Brain microvascular endothelial cell (primary cell): Measurements from ENCODE around the gene RPL6.

Source experiments
- DNase-seq: peaks from one replicate; pipeline ENCODE4 v3.0.0-alpha.2; 2020
- H3K27ac ChIP-seq: fragments of 250-450 bp; sonication (Bioruptor Pico); 2 replicates; pipeline ENCODE4 v1.5.1; 2020; ENCODE audit warnings: mild to moderate bottlenecking, moderate library complexity
- H3K27me3 ChIP-seq: fragments of 250-450 bp; sonication (Bioruptor Pico); replicated peaks from 2 replicates; pipeline ENCODE4 v1.5.1; 2020; ENCODE audit warnings: mild to moderate bottlenecking
- H3K36me3 ChIP-seq: fragments of 250-450 bp; sonication (Bioruptor Pico); replicated peaks from 2 replicates; pipeline ENCODE4 v1.5.1; 2020; ENCODE audit warnings: mild to moderate bottlenecking
- H3K4me3 ChIP-seq: 2 replicates; pipeline ENCODE4 v1.5.1; 2011; ENCODE audit warnings: low read depth, mild to moderate bottlenecking, control low read depth, low read length, moderate library complexity
- CTCF ChIP-seq: IDR thresholded peaks from 2 replicates; pipeline ENCODE4 v1.5.1; 2011; ENCODE audit warnings: low read depth, mild to moderate bottlenecking, moderate library complexity, low read length, control low read depth, inconsistent platforms; ENCODE audit errors: missing control alignments
- in situ Hi-C: cut with HindIII; loops from 2 replicates; pipeline ENCODE4 v1.10.0; 2017; ENCODE audit warnings: low sequenced_read_pairs, low pct_ligation_motif_present

Gene RPL6

GRCh38 chr12:112431965-112432364 is 22.6 kb upstream of the RPL6 start:
- Histone ChIP-seq H3K36me3 (no peaks in the 10 kb centered on the region), H3K27ac (no peak overlapping the region), H3K27me3 (no peaks in the 10 kb centered on the region), H3K4me3 (no peak overlapping the region)
- no peak for DNase-seq
- no peak for TF ChIP-seq CTCF
- in situ Hi-C loops: no loop called here

GRCh38 chr12:112430929-112431328 is 21.5 kb upstream of the RPL6 start:
- Histone ChIP-seq H3K27ac (no peak overlapping the region), H3K36me3 (no peaks in the 10 kb centered on the region), H3K27me3 (no peaks in the 10 kb centered on the region), H3K4me3 (no peak overlapping the region)
- no peak for TF ChIP-seq CTCF
- in situ Hi-C loops: no loop called here
- DNase-seq: no peak

- Histone ChIP-seq H3K4me3 (no peak overlapping the region), H3K27ac (no peak overlapping the region), H3K27me3 (no peaks in the 10 kb centered on the region), H3K36me3 (no peaks in the 10 kb centered on the region)
- in situ Hi-C loops: no loop called here
- DNase-seq: no peak
- TF ChIP-seq CTCF: no peak
Measured at GRCh38 chr12:112427760-112428159, 18.4 kb upstream of the RPL6 start.

GRCh38 chr12:112425582-112426382 is 16.4 kb upstream of the RPL6 start:
- TF ChIP-seq CTCF: no peak

GRCh38 chr12:112424126-112424525 is 14.7 kb upstream of the RPL6 start:
- in situ Hi-C loops: no loop called here
- no peak overlapping the region for H3K27ac ChIP-seq
- H3K36me3 ChIP-seq: no peaks in the 10 kb centered on the region

More at GRCh38 chr12:112425582-112426382, 16.4 kb upstream of the RPL6 start:
- DNase-seq: no peak
- no peak overlapping the region for H3K27ac ChIP-seq
- no peak overlapping the region for H3K4me3 ChIP-seq
- H3K27me3 ChIP-seq: no peaks in the 10 kb centered on the region
- in situ Hi-C loops: no loop called here
- H3K36me3 ChIP-seq: no peaks in the 10 kb centered on the region

More at GRCh38 chr12:112424126-112424525, 14.7 kb upstream of the RPL6 start:
- no peak for DNase-seq
- no peak overlapping the region for H3K4me3 ChIP-seq
- no peak for TF ChIP-seq CTCF
- no peaks in the 10 kb centered on the region for H3K27me3 ChIP-seq
